HL-60 (cell line): ENCODE data around the gene CSF2RB.

ENCODE experiments used
- POLR2AphosphoS5 ChIP-seq: IDR thresholded peaks from 2 replicates; pipeline ENCODE4 v1.6.1; 2012; ENCODE audit warnings: low read depth
- TF ChIP-seq, protein P1 (sequence below): IDR thresholded peaks from one replicate; pipeline ENCODE4 v1.5.1; 2011; ENCODE audit warnings: low read length, control low read depth, inconsistent platforms; ENCODE audit not compliant: insufficient read depth

DNA sequence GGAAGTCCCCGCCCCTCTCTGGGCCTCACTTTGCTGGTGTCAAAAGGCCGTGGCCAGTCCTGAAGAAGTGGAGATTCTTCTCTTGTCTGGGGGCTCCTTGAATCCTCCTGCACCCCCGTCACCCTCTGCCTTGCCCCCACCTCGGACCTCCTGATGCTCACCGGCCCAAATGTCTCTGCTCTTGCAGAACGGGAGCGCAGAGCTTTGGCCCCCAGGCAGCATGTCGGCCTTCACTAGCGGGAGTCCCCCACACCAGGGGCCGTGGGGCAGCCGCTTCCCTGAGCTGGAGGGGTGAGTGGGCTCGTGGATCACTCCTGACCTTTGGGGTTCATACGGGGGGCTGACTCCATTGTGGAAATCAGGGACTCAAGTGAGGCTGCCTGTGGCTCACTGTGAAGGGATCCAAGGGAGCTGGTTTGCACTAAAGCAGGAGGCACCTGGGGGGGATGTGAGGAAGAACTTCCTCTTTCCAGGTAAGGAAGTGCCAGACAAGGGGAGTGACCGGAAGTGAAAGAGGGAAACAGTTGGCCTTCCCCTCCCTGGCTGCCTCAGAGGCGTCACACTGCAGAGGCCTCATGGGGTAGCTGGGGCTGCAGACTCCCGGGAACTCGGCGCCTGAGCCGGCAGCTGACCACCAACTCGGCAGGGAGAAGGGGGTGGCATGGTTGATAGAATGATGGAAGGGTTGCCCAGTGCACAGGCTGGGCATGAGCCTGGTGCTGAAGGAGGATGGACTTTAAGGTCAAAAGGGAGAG lies 23.1 kb downstream of the CSF2RB start:
- TF ChIP-seq, protein P1, sequence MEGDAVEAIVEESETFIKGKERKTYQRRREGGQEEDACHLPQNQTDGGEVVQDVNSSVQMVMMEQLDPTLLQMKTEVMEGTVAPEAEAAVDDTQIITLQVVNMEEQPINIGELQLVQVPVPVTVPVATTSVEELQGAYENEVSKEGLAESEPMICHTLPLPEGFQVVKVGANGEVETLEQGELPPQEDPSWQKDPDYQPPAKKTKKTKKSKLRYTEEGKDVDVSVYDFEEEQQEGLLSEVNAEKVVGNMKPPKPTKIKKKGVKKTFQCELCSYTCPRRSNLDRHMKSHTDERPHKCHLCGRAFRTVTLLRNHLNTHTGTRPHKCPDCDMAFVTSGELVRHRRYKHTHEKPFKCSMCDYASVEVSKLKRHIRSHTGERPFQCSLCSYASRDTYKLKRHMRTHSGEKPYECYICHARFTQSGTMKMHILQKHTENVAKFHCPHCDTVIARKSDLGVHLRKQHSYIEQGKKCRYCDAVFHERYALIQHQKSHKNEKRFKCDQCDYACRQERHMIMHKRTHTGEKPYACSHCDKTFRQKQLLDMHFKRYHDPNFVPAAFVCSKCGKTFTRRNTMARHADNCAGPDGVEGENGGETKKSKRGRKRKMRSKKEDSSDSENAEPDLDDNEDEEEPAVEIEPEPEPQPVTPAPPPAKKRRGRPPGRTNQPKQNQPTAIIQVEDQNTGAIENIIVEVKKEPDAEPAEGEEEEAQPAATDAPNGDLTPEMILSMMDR: no peak
- TF ChIP-seq POLR2AphosphoS5: no peak
